K562 (cell line): ENCODE data around the gene KRTAP3-2. TPM values are rescaled to one million over a fixed set of nuclear protein-coding genes. Genes with fewer than 3 reads are reported as not detected.

Experiments
- ATAC-seq: fragments of 200-7000 bp; cut with Tn5 transposase; 3 replicates; pipeline ENCODE4 v1.9.1; 2020; ENCODE audit warnings: moderate library complexity
- BruUV-seq: library from RNA; stranded (reverse); fragments of 400-500 nt; replicated peaks from 2 replicates; lab custom pipeline; 2021; lab: Mats Ljungman, UMichigan
- CTCF ChIA-PET: fragments of 300-600 bp; formaldehyde crosslinking; extraction: SDS; loops from one replicate; lab custom pipeline; 2021; ENCODE audit warnings: low intra/inter-chr PET ratio; lab: Yijun Ruan, JAX
- POLR2A ChIA-PET: fragments of 300-600, 350-650 bp; sonication (Branson Sonifier 250); formaldehyde crosslinking; extraction: SDS; loops from one replicate; lab custom pipeline; 2021; ENCODE audit warnings: antibody characterized with exemption, inconsistent platforms; lab: Yijun Ruan, JAX
- DNase-seq, 4 experiments: peaks; one replicate each; pipeline versions ENCODE4 v3.0.0 to v3.0.0-alpha.2; 2011 to 2018; ENCODE audit warnings: low spot score in 3 of 4, mixed read lengths in 3 of 4; ENCODE audit errors: extremely low read depth in 1 of 4
- FAIRE-seq: peaks from 2 replicates; lab custom pipeline; 2011; peaks lifted over from hg19 to GRCh38; lab: Jason Lieb, UNC
- H2AFZ ChIP-seq: 2 replicates; pipeline ENCODE4 v1.6.0; 2011; ENCODE audit warnings: low read depth, low read length, control low read depth, inconsistent platforms
- H3K27ac ChIP-seq: fragments of 200-600 bp; 3 replicates; pipeline ENCODE4 v1.8.0; 2011; ENCODE audit warnings: low read depth, mild to moderate bottlenecking, control low read depth, inconsistent platforms, low read length, moderate library complexity, mixed read lengths; ENCODE audit errors: extremely low read depth
- H3K27me3 ChIP-seq, 2 experiments: fragments of 300-600 bp in 1 of 2; 2 replicates in 1 of 2; 3 replicates in 1 of 2; pipeline versions ENCODE4 v1.6.0 to v1.8.0; 2011; ENCODE audit warnings: inconsistent platforms in 2 of 2, low read length in 2 of 2, mild to moderate bottlenecking in 1 of 2, mixed read lengths in 1 of 2, moderate library complexity in 1 of 2; ENCODE audit not compliant: control insufficient read depth in 2 of 2, insufficient read depth in 2 of 2
- H3K36me3 ChIP-seq: fragments of 300-600 bp; 3 replicates; pipeline ENCODE4 v1.8.0; 2011; ENCODE audit warnings: mild to moderate bottlenecking, low read length, inconsistent platforms; ENCODE audit not compliant: control insufficient read depth, insufficient read depth
- H3K4me1 ChIP-seq, 2 experiments: fragments of 200-600 bp in 1 of 2; replicated peaks in 1 of 2; 2 replicates in 1 of 2; 3 replicates in 1 of 2; pipeline versions ENCODE4 v1.5.1 to v1.8.0; 2011; ENCODE audit warnings: inconsistent platforms in 2 of 2, low read length in 2 of 2, mild to moderate bottlenecking in 1 of 2, mixed read lengths in 1 of 2, moderate library complexity in 1 of 2; ENCODE audit not compliant: control insufficient read depth in 2 of 2, insufficient read depth in 2 of 2
- H3K4me2 ChIP-seq: 2 replicates; pipeline ENCODE4 v1.6.1; 2011; ENCODE audit warnings: low read length, control low read depth, inconsistent platforms, mixed read lengths; ENCODE audit not compliant: insufficient read depth
- H3K4me3 ChIP-seq: fragments of 200-600 bp; sonication (generic), shearing (Covaris generic); 2 replicates; pipeline ENCODE4 v1.5.1; 2016; ENCODE audit warnings: control low read depth, inconsistent platforms
- H3K79me2 ChIP-seq: fragments of 200-600 bp; 3 replicates; pipeline ENCODE4 v1.8.0; 2011; ENCODE audit warnings: low read length, inconsistent platforms; ENCODE audit not compliant: control insufficient read depth, insufficient read depth
- H3K9ac ChIP-seq, 2 experiments: 2 replicates each; pipeline versions ENCODE4 v1.6.0 to v1.6.1; 2011; ENCODE audit warnings: low read depth in 2 of 2, low read length in 2 of 2, control low read depth in 1 of 2, inconsistent platforms in 1 of 2, mild to moderate bottlenecking in 1 of 2, mixed read lengths in 1 of 2; ENCODE audit not compliant: insufficient read depth in 1 of 2
- H3K9me1 ChIP-seq: one replicate; pipeline ENCODE4 v1.6.0; 2011; ENCODE audit warnings: inconsistent platforms, mild to moderate bottlenecking, low read length, moderate library complexity; ENCODE audit not compliant: control insufficient read depth, insufficient read depth
- H3K9me3 ChIP-seq: replicated peaks from 2 replicates; pipeline ENCODE4 v1.5.1; 2011; ENCODE audit warnings: low read depth, low read length, inconsistent platforms; ENCODE audit not compliant: control insufficient read depth, insufficient read depth
- H4K20me1 ChIP-seq: replicated peaks from 2 replicates; pipeline ENCODE4 v1.6.1; 2011; ENCODE audit warnings: low read length, inconsistent platforms, mixed read lengths; ENCODE audit not compliant: control insufficient read depth, insufficient read depth
- SMC3 ChIP-seq: conservative IDR thresholded peaks from 2 replicates; pipeline ENCODE4 v1.6.1; 2011; ENCODE audit warnings: low read depth, low read length, improper control_type of control experiment; ENCODE audit not compliant: insufficient read depth
- ZNF316 ChIP-seq: fragments of 450-650 bp; IDR thresholded peaks from 2 replicates; pipeline ENCODE4 v1.6.1; 2016
- WGBS: fragments of 100-300 bp; shearing (Covaris generic); methylation state at CpG from one replicate; pipeline ENCODE4 v1.1.6; 2016; ENCODE audit warnings: low coverage, mixed read lengths; ENCODE audit not compliant: insufficient coverage; ENCODE audit errors: missing lambda C conversion rate; 5-methylcytosine and 5-hydroxymethylcytosine counted together
- in situ Hi-C: fragments of 300-500 bp; cut with MboI; formaldehyde crosslinking; loops from 4 replicates; pipeline ENCODE4 v1.15.0; 2018; ENCODE audit warnings: inconsistent platforms, mixed read lengths
- intact Hi-C: fragments of 100-400 bp; cut with micrococcal nuclease; formaldehyde crosslinking; loops from 2 replicates; pipeline ENCODE4 v1.14.2; 2022
- polyA plus RNA-seq, 8 experiments: library from polyadenylated mRNA; depleted of rRNA in 4 of 8; stranded (reverse) in 5 of 8; unstranded in 3 of 8; fragments of >200 nt; fragmentation: Nextera tagmentation in 2 of 8; fragmentation: Illumina TruSeq in 1 of 8; extraction: Ambion mirVana in 2 of 8; extraction: Trizol in 1 of 8; gene quantifications; 2 replicates each; pipeline versions ENCODE4 v1.2.1 to v1.2.3, GENCODE V29; 2011 to 2014; ENCODE audit warnings: inconsistent platforms in 1 of 8, missing spikeins in 1 of 8
- total RNA-seq, 7 experiments: library from RNA; depleted of rRNA in 6 of 7; stranded (reverse); fragments of >200 nt in 6 of 7; fragmentation: Illumina TruSeq in 2 of 7; extraction: Trizol in 2 of 7; gene quantifications; 2 replicates each; pipeline versions ENCODE4 v1.2.1 to v1.2.3, GENCODE V29; 2011 to 2021; ENCODE audit warnings: low replicate concordance in 1 of 7
- TF ChIP-seq, protein P1 (sequence below): fragments of 250-450 bp; sonication (Bioruptor Pico); IDR thresholded peaks from 2 replicates; pipeline ENCODE4 v1.5.0; 2021
- TF ChIP-seq, protein P2 (sequence below): IDR thresholded peaks from 2 replicates; pipeline ENCODE4 v1.6.1; 2016; ENCODE audit warnings: missing genetic modification characterization, missing compliant biosample characterization

KRTAP3-2 gene
- total and polyA plus RNA-seq, 9 of the 15 experiments (the other 6 are each of a cell fraction or from before 2014, with no cell fraction given), result not detected

DNA sequence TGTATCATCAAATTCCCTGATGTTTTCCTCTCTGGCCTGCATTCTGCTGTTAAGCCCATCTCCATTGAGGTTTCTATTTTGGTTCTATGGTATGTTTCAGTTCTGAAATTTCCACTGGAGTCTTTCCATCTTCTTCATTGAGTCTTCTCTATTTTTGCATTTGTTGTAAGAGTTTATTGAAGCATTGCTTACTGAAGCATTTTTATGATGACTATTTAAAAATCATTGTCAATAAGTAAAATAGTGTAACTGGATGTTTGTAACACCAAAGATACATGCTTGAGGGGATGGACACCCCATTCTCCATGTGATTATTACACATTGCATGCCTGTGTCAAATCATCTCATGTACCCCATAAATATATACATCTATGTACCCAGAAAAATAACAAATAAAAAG is 24.2 kb downstream of the KRTAP3-2 start:
- Histone ChIP-seq H2AFZ (no peak overlapping the region), H3K27ac (no peak overlapping the region), H3K36me3 (no peaks in the 10 kb centered on the region), H3K4me3 (no peak overlapping the region), H3K4me2 (no peak overlapping the region), H3K9me3 (no peaks in the 10 kb centered on the region), H3K9me1 (peaks cover 3% of the 10 kb centered on the region), H3K9ac (no peak overlapping the region), H4K20me1 (no peaks in the 10 kb centered on the region; the same call in 1 of the 2 replicates), H3K27me3 (peaks cover 3 to 18% of the 10 kb centered on the region in 2 experiments; a peak in 3 of 5 replicates), H3K4me1 (no peaks in the 10 kb centered on the region; a peak in 1 of 5 replicates), H3K79me2 (no peaks in the 10 kb centered on the region)
- no TSS peak for BruUV-seq
- FAIRE-seq (no peak), DNase-seq (no peak), ATAC-seq (no peak)
- intact Hi-C loops (no loop called here), in situ Hi-C loops (no loop called here)
- peak; percentile 20; the same call in 1 of the 2 replicates for TF ChIP-seq ZNF316
- TF ChIP-seq, protein P1, sequence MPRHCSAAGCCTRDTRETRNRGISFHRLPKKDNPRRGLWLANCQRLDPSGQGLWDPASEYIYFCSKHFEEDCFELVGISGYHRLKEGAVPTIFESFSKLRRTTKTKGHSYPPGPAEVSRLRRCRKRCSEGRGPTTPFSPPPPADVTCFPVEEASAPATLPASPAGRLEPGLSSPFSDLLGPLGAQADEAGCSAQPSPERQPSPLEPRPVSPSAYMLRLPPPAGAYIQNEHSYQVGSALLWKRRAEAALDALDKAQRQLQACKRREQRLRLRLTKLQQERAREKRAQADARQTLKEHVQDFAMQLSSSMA (CRISPR knock-in tag), result no peak
- ChIA-PET CTCF (no interaction called here), POLR2A (no interaction called here)

DNA sequence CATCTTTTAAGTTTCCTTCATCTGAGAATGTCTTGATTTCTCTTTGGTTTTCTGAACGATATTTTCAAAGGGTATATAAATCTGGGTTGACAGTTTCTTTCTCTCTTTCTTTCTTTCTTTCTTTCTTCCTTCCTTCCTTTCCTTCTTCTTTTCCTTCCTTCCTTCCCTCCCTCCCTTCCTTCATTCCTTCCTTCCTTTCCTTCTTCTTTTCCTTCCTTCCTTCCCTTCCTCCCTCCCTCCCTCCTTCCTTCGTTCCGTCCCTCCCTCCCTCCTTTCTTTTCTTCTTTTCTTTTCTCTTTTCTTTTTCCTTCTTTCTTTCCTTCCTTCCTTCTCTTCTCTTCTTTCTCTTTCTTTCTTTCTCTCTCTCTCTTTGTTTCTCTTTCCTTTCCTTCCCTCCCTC is 25.3 kb downstream of the KRTAP3-2 start:
- DNase-seq (no peak), ATAC-seq (no peak), FAIRE-seq (no peak)
- H3K4me1 ChIP-seq, result no peaks in the 10 kb centered on the region
- H3K36me3 ChIP-seq, result no peaks in the 10 kb centered on the region
- H2AFZ ChIP-seq, result no peak overlapping the region
- peaks cover 0 to 13% of the 10 kb centered on the region in 2 experiments; a peak in 1 of 5 replicates for H3K27me3 ChIP-seq
- no peaks in the 10 kb centered on the region; the same call in 1 of the 2 replicates for H4K20me1 ChIP-seq
- no peaks in the 10 kb centered on the region for H3K9me1 ChIP-seq
- CTCF ChIA-PET, result no interaction called here
- no peak overlapping the region for H3K9ac ChIP-seq
- intact Hi-C loops, result no loop called here
- TF ChIP-seq, protein P2, sequence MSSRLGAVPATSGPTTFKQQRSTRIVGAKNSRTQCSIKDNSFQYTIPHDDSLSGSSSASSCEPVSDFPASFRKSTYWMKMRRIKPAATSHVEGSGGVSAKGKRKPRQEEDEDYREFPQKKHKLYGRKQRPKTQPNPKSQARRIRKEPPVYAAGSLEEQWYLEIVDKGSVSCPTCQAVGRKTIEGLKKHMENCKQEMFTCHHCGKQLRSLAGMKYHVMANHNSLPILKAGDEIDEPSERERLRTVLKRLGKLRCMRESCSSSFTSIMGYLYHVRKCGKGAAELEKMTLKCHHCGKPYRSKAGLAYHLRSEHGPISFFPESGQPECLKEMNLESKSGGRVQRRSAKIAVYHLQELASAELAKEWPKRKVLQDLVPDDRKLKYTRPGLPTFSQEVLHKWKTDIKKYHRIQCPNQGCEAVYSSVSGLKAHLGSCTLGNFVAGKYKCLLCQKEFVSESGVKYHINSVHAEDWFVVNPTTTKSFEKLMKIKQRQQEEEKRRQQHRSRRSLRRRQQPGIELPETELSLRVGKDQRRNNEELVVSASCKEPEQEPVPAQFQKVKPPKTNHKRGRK (tag), result peak; percentile 65; the same call in 1 of the 2 replicates
- TF ChIP-seq SMC3, result no peak
- TF ChIP-seq, all 486 proteins: peak for 1
- no peaks in the 10 kb centered on the region for H3K79me2 ChIP-seq
- in situ Hi-C loops, result no loop called here
- no peak overlapping the region for H3K4me3 ChIP-seq
- WGBS, result 0% methylated on average over 3 of the region's 3 CpGs
- POLR2A ChIA-PET, result interaction anchor here (0.6 kb wide), 1 partner anchor 715 kb away, joined by 3 read pairs; no protein-coding TSS in a partner anchor
- no TSS peak for BruUV-seq
- no peaks in the 10 kb centered on the region for H3K9me3 ChIP-seq
- no peak overlapping the region for H3K4me2 ChIP-seq
- no peak overlapping the region for H3K27ac ChIP-seq
